Neural crest cell (in vitro differentiated cells): Measurements from ENCODE around the gene TM9SF3. TPM values are rescaled to one million over a fixed set of nuclear protein-coding genes. Genes with fewer than 3 reads are reported as not detected.

Experiments
- DNase-seq: peaks from one replicate; pipeline ENCODE4 v3.0.0; 2021; ENCODE audit warnings: low read depth, mixed read lengths, low spot score
- H3K27ac Mint-ChIP-seq: one replicate; pipeline ENCODE4 v1.8.0; 2021; ENCODE audit warnings: mild to moderate bottlenecking, mixed read lengths; ENCODE audit not compliant: unreplicated experiment
- H3K27me3 Mint-ChIP-seq: 2 replicates; pipeline ENCODE4 v1.8.0; 2021; ENCODE audit warnings: low read depth, mild to moderate bottlenecking, mixed read lengths
- H3K36me3 Mint-ChIP-seq: 2 replicates; pipeline ENCODE4 v1.8.0; 2021; ENCODE audit warnings: low read depth, mild to moderate bottlenecking, mixed read lengths
- H3K4me1 Mint-ChIP-seq: 2 replicates; pipeline ENCODE4 v1.8.0; 2021; ENCODE audit warnings: mixed read lengths
- H3K4me3 Mint-ChIP-seq: one replicate; pipeline ENCODE4 v1.8.0; 2021; ENCODE audit warnings: mild to moderate bottlenecking, mixed read lengths
- H3K9me3 Mint-ChIP-seq: 2 replicates; pipeline ENCODE4 v1.8.0; 2021; ENCODE audit warnings: mixed read lengths
- CTCF ChIP-seq: fragments of 200-600 bp; sonication (generic); conservative IDR thresholded peaks from 2 replicates; pipeline ENCODE4 v1.5.0; 2021; ENCODE audit warnings: antibody characterized with exemption, mild to moderate bottlenecking
- total RNA-seq: library from RNA; stranded (reverse); gene quantifications from 2 replicates; pipeline ENCODE4 v1.2.1, GENCODE V29; 2021

Gene TM9SF3
- total RNA-seq, 1 donor from 2014 or later: 110 TPM

- Mint-ChIP-seq H3K4me1 (peaks cover 5% of the 10 kb centered on the region), H3K27me3 (no peaks in the 10 kb centered on the region), H3K4me3 (no peak overlapping the region), H3K36me3 (no peaks in the 10 kb centered on the region), H3K27ac (no peak overlapping the region), H3K9me3 (no peaks in the 10 kb centered on the region)
- no peak for DNase-seq
- TF ChIP-seq CTCF: no peak
These were observed 38.4 kb upstream of the TM9SF3 start for GRCh38 chr10:96625173-96625572.

GRCh38 chr10:96622013-96622787, 35.4 kb upstream of the TM9SF3 start:
- no peaks in the 10 kb centered on the region for H3K36me3 Mint-ChIP-seq
- no peak overlapping the region for H3K4me3 Mint-ChIP-seq
- H3K27me3 Mint-ChIP-seq: no peaks in the 10 kb centered on the region
- no peaks in the 10 kb centered on the region for H3K9me3 Mint-ChIP-seq
- no peak for DNase-seq
- H3K27ac Mint-ChIP-seq: no peak overlapping the region
- TF ChIP-seq CTCF: no peak
- H3K4me1 Mint-ChIP-seq: peaks cover 11% of the 10 kb centered on the region

GRCh38 chr10:96619796-96620773, 33.3 kb upstream of the TM9SF3 start:
- H3K4me1 Mint-ChIP-seq: peaks cover 12% of the 10 kb centered on the region
- no peaks in the 10 kb centered on the region for H3K9me3 Mint-ChIP-seq
- no peak for TF ChIP-seq CTCF
- H3K27ac Mint-ChIP-seq: no peak overlapping the region
- H3K27me3 Mint-ChIP-seq: no peaks in the 10 kb centered on the region
- no peak overlapping the region for H3K4me3 Mint-ChIP-seq
- H3K36me3 Mint-ChIP-seq: no peaks in the 10 kb centered on the region
- no peak for DNase-seq

- no peak overlapping the region for H3K4me3 Mint-ChIP-seq
- no peaks in the 10 kb centered on the region for H3K27me3 Mint-ChIP-seq
- no peaks in the 10 kb centered on the region for H3K9me3 Mint-ChIP-seq
- no peak overlapping the region for H3K27ac Mint-ChIP-seq
- H3K36me3 Mint-ChIP-seq: no peaks in the 10 kb centered on the region
- H3K4me1 Mint-ChIP-seq: peaks cover 12% of the 10 kb centered on the region
- no peak for TF ChIP-seq CTCF
- DNase-seq: no peak
These were observed 32.3 kb upstream of the TM9SF3 start for GRCh38 chr10:96619120-96619519.

GRCh38 chr10:96618653-96619052, 31.8 kb upstream of the TM9SF3 start:
- no peak for DNase-seq
- H3K4me3 Mint-ChIP-seq: no peak overlapping the region
- H3K9me3 Mint-ChIP-seq: no peaks in the 10 kb centered on the region
- H3K27ac Mint-ChIP-seq: no peak overlapping the region
- TF ChIP-seq CTCF: no peak
- H3K27me3 Mint-ChIP-seq: no peaks in the 10 kb centered on the region
- H3K36me3 Mint-ChIP-seq: no peaks in the 10 kb centered on the region
- peaks cover 12% of the 10 kb centered on the region for H3K4me1 Mint-ChIP-seq
